ENCODE data around the gene MAG. TPM values are rescaled to one million over a fixed set of nuclear protein-coding genes. Genes with fewer than 3 reads are reported as not detected.
A peak's percentile ranks its signal among the peaks of the same experiment; 100 is the strongest.

Gene MAG
- total and polyA plus RNA-seq, 9 of the 15 experiments (the other 6 are each of a cell fraction or from before 2014, with no cell fraction given) = 0.11 to 10.0 (median 1.6) TPM

GRCh38 chr19:35268536-35269437, 23.2 kb upstream of the MAG start, which contains the start of gene USF2 (continued):
- TF ChIP-seq CUX1 (CRISPR knock-in tag; IDR thresholded peaks at IDR 0.05) (no peak), ZNF639 (CRISPR knock-in tag; conservative IDR thresholded peaks at IDR 0.05 in 1 of 2, IDR thresholded peaks at IDR 0.05 in 1 of 2) (peak in 1 of 2 experiments; percentile 78; a peak in 2 of 4 replicates), ZNF232 (CRISPR knock-in tag; IDR thresholded peaks at IDR 0.05) (no peak), RBFOX2 (IDR thresholded peaks at IDR 0.05; ENCODE audit: low read depth, low read length) (peak; percentile 47), KDM4B (IDR thresholded peaks at IDR 0.05; ENCODE audit: borderline replicate concordance in 2 of 2, low read depth in 1 of 2) (peak in 1 of 2 experiments; percentile 62; a peak in 1 of 4 replicates)

All from K562 (cell line).